ENCODE data around the gene PTPA.

PTPA gene

GRCh38 chr9:129110740-129111527, at the start of gene PTPA, which contains the start of gene CRAT:
TSS of gene PTPA (plus strand) at chr9:129111415. CDS start at chr9:129111601, 186 bp downstream.
TSS of gene CRAT (minus strand) at chr9:129110793. CDS start at chr9:129110509, 284 bp downstream.
- peak; percentile 100 for DNase-seq (ENCODE audit: low spot score)

DNA sequence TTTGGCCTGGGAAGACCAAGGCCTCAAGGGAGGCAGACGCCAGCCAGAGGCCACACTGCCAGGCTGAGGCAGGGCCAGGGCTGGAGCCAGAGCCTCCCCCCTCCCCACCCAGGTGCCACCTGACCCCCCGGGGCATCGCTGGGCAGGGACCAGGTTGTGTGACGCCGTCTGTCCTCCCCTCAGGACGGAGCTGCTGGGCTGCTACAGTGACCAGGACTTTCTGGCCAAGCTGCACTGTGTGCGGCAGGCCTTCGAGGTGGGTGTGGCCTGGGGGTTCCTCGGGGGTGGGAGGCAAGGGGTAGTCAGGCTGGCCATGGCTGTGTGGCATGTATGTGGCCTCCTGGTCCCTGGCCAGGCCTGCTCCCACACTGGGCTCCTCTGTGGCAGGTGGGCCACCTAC, 48.2 kb upstream of the PTPA start:
- DNase-seq (ENCODE audit: low spot score) = no peak

DNA sequence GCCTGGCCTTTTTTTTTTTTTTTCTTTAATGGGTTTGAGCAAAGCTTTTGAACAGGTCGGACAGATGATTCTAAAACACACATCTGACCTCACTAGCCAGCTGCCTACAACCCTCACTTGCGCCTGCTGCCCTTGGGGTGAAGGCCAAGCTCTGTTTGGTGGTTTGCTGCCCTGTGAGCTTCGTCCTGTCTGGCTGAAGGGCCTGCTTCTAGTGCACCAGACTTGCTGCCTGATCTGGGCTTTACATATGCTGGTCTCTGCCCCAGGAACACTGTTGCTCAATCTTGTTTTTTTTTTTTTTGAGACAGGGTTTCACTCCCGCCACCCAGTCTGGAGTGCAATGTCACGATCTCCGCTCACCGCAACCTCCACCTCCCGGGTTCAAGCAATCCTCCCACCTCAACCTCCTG, 46.7 kb upstream of the PTPA start:
- no peak for DNase-seq (ENCODE audit: low spot score)

DNA sequence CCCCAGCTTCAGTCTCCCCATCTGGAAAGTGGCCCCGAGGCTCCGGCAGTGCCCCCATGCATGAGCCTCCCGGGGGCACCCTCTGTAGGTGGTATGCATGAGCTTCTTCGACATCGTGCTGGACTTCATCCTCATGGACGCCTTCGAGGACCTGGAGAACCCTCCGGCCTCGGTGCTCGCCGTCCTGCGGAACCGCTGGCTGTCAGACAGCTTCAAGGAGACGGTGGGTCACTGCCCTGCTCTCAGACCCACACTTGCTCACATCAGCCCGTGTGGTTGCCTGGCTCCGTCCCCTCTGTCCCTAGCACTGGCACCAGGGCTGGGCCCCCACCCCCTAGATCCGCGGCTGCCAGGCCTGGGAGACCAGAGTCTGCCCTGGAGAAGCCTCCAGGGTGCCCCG, 43.1 kb upstream of the PTPA start:
- no peak for DNase-seq (ENCODE audit: low spot score)

- DNase-seq (ENCODE audit: low spot score) = no peak
Measured at GRCh38 chr9:129068990-129069861, 42.0 kb upstream of the PTPA start.

DNA sequence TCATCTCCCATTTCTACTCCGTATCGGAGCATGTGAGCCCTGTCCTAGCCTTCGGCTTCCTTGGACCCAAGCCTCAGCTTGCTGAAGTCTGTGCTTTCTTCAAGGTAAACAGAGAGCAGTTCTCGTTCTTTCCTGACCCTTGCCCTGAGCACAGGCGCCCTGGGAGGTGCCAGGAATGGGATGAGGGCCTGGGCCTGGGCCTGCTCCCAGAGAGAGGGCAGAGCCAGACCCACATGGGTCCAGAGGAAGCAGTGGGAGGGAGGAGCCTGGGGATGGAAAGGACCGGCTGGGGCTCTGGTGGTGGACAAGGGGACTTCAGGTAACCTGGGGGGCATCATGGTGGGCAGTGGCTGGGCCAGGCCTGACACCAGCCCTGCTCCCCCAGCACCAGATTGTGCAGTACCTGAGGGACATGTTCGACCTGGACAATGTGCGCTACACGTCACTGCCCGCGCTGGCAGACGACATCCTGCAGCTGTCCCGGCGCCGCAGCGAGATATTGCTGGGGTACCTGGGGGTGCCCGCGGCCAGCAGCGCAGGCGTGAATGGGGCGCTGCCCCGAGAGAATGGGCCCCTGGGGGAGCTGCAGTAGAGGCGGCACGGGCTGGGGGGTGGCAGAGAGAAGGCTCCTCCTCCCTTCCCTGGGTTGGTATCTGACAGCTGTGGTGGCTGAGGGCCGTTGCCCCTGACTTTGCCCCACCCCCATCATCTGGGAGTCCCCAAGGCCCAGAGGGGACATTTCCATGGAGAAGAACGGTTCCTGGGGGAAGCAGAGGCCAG, 41.2 kb upstream of the PTPA start:
- no peak for DNase-seq (ENCODE audit: low spot score)

- DNase-seq (ENCODE audit: low spot score) = no peak
Measured at GRCh38 chr9:129070696-129071525, 40.3 kb upstream of the PTPA start.

DNA sequence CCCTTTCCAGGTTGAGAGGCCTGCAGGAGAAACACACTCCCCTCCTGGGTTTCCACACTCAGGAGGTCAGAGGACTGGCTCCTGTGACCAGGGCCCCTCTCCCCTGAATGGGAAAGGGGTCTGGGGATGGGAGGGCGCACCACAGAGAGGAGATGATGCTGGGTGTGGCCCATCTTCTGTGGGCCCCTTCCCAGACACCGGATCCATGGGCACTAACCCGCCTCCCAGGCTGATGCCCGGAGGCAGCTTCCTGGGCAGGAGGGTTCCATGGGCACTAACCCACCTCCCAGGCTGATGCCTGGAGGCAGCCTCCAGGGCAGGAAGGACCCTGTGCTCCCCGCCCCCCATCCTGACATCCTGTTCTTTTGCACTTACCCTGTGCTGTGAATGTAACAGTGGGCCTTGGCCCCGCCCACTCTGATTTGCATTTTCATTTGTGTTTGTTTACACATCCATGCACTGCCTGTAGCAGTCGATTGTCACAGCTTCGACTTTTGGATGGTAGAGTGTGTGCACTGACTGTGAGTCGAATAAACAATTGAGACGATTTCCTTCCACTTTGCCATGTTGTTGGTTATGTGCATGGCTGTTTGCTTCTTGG, 39.6 kb upstream of the PTPA start:
- DNase-seq (ENCODE audit: low spot score) = peak; percentile 70

GRCh38 chr9:129072171-129072570, 39.0 kb upstream of the PTPA start:
- DNase-seq (ENCODE audit: low spot score) = no peak

GRCh38 chr9:129073404-129073803, 37.8 kb upstream of the PTPA start:
- no peak for DNase-seq (ENCODE audit: low spot score)

DNA sequence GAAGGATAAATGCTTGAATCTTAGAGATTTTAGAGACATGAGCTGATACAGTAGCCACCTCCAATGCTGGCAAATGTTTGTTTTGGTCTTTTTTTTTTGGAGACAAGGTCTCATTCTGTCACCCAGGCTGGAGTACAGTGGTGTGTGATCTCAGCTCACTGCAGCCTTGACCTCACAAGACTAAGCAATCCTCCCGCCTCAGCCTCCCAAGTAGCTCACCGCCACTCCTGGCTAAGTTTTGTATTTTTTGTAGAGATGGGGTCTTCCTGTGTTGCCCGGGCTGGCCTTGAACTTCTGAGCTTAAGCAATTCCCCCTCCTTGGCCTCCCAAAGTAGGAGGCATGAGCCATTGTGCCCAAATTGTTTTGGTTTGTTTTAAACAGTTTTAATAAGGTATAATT, 37.1 kb upstream of the PTPA start:
- no peak for DNase-seq (ENCODE audit: low spot score)

DNA sequence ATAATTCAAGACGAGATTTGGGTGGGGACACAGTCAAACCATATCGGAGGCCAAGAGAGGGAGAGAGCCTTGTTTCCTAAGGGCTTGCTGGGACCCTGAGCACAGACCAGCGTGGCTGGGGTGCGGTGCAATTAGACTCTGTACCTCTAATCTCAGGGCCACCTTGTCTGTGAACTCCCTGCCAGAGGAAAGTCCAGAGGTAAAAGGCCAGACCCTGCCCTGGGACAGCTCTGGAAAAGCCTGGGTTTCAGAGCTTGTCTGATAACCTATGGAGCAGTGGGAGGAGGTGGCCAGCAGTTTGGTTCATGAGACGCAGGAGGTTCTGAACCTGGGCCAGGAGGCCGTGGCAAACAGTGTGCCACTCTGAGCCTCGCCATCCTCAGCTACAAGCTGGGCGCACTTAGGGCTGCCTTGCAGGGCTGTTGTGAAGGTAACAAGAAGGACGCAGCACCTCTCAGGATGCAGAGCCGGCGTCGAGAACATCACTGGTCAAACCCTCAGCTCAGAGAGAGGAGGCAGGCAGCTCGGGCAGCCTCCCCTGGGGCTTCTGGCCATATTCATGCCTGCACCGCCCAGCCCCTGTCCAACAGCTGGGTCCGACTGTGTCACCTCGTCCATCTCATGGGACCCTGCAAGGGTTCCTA, 35.1 kb upstream of the PTPA start:
- DNase-seq (ENCODE audit: low spot score) = no peak

GRCh38 chr9:129076640-129077037, 34.6 kb upstream of the PTPA start:
- no peak for DNase-seq (ENCODE audit: low spot score)

DNA sequence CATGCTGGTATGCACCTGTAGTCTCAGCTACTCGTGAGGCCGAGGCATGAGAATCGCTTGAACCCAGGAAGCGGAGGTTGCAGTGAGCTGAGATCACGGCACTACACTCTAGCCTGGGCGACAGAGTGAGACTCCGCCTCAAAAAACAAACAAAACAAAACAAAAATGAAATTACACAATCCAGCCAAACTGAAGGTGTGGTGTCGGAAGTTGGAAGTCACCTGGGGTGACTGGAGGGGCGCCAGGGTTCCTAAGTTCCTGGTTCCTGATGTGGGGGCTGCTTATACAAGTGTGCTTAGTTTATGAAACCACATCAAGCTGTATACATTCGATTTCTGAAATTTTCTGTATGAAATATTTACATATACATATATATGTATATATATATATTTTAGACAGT, 34.0 kb upstream of the PTPA start:
- no peak for DNase-seq (ENCODE audit: low spot score)

- DNase-seq (ENCODE audit: low spot score) = no peak
Measured at GRCh38 chr9:129078691-129079503, 32.3 kb upstream of the PTPA start.

DNA sequence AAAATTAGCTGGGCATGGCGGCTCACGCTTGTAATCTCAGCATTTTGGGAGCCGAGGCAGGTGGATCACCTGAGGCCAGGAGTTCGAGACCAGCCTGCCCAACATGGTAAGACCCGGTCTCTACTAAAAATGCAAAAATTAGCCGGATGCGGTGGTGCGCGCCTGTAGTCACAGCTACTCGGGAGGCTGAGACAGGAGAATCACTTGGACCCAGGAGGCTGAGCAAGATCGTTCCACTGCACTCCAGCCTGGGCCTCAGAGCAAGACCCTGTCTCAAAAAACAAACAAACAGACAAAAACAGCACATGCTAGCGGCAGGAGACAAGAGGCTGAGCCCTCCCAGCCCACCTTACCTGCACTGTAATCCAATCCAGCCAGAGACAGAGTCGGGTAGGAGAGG, 31.4 kb upstream of the PTPA start:
- no peak for DNase-seq (ENCODE audit: low spot score)

DNA sequence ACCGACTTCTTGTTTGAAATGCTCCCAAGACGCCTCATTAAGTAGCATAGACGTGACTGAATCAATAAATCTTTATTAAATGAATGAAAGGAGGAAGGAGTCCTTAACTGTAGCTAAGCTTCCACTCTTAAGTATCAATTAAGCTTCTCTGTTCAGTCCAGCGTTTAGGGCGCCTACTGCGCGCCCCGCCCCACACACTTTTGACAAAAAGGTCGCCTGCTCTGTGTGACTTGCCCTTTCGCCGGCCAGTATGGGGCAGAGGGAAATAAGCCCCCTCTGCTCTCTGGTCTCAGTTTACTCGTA, 31.0 kb upstream of the PTPA start:
- no peak for DNase-seq (ENCODE audit: low spot score)

- peak; percentile 99 for DNase-seq (ENCODE audit: low spot score)
Measured at GRCh38 chr9:129080601-129081387, 30.4 kb upstream of the PTPA start, which contains the start of gene DOLPP1. TSS of gene DOLPP1 (plus strand) at chr9:129081111. CDS start at chr9:129081132, 21 bp downstream.

DNA sequence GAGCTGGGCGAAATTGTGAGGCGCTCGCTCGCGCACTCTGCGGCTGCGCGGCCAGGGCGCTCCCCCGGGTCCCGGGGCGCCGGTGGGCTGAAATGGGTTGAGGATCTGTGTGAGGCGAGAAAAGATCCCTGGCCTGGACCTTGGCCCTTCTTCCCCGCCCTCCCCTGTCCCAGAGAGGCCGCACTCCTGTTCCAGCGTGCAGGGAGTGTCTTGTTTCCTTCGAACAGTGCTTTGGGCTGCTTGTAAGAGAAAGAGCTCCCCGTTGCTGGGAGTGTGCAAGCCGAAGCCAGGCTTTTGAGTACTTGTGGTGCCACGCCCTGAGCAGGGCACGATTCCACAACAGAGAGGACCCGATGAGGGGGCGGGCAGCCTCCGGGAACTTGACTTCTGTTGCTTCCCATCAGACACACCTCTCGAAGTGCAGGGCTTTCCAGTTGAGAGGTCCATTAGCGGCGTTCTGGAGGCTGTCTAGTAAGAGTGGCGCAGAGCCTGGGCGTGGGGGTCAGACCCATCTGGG, 29.8 kb upstream of the PTPA start:
- peak; percentile 99 for DNase-seq (ENCODE audit: low spot score)
